SK-N-DZ (cell line): Measurements from ENCODE around the gene KNOP1.

ENCODE experiments used
- DNase-seq: peaks from one replicate; pipeline ENCODE4 v3.0.0-alpha.2; 2015; ENCODE audit warnings: low spot score

The KNOP1 gene

DNA sequence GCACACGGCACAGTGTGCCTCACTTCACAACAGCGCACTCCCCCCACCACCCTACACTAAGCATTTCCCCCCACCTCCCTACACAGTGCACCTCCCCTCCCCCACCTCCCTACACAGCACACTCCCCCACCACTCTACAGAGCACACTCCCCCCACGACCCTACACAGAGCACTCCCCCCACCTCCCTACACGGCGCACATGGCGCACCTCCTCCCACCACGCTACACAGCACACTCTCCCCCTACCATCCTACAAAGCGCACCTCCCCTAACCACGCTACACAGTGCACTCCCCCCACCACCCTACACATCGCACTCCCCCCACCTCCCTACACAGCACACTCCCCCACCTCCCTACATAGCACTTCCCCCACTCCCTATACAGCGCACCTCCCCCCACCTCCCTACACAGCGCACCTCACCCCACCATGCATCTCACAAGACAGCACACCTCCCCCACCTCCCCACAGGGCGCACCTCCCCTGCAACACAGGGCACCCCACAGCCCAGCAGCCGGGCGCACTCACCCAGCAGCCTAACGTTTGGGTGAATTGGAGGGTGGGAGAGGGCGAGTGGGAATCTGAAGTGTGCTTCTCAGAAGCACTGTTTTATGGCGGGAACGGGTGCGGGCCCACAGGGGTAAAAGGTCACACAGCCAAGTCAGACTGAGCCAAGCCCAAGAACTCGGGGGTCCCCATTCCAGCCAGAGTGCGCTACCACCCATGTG is 10.3 kb downstream of the KNOP1 start:
- no peak for DNase-seq

DNA sequence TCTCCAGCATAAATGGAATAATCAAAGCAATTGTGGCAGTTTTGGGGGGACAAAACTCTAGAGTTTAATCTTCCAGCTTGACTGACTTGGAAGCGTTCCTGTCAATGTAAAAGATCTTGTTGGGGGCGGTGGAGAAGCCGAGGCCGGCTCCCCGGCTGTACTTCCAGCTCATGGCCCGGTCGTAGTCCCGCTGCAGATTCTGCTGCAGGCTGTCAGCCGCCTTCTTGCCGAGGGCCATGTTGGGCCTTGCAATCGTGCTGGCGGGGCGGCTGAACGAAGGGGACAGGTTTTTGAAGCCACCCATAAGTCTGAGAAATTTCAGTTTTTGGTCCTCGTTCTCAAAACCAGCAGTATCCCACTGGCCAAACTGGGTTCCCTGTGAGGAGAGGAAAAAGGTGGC is 11.2 kb downstream of the KNOP1 start:
- DNase-seq = no peak

DNA sequence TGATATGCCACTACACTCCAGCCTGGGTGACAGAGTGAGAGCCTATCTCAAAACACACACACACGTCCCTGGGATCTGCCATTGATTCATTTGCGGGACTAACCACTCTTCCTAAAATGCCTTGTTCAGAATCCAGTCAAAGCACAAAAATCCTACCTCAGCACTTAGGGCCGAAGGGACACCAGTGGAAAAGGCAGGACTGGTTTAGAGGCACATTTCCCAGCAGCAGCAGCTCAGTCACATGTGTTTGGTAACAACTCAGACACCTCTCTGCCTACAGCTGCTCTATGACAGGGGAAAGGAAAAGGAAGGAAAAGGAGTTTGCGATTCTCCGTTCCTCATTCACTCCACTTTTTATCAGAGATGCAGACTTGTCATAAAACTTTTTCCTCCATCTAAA is 12.2 kb downstream of the KNOP1 start:
- no peak for DNase-seq

DNA sequence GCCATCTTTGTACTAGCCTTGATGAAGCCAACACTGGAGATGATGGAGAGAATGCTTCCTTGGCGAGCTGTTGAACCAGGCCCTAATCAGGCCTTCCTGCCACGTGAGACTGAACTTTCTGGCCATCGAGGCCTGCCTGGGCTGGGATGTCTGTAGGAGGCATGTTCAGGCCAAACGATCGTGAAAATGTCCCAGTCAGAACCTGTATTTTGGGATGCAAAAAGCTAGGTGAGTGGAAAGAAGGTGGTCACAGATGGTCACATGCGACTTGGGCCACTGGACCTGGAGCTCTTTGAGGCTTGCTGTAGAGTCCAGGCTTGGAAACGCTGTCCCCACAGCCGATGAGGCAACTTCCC is 12.9 kb downstream of the KNOP1 start:
- DNase-seq = no peak

- DNase-seq = no peak
These were observed 13.5 kb downstream of the KNOP1 start for GRCh38 chr16:19704321-19705145.

DNA sequence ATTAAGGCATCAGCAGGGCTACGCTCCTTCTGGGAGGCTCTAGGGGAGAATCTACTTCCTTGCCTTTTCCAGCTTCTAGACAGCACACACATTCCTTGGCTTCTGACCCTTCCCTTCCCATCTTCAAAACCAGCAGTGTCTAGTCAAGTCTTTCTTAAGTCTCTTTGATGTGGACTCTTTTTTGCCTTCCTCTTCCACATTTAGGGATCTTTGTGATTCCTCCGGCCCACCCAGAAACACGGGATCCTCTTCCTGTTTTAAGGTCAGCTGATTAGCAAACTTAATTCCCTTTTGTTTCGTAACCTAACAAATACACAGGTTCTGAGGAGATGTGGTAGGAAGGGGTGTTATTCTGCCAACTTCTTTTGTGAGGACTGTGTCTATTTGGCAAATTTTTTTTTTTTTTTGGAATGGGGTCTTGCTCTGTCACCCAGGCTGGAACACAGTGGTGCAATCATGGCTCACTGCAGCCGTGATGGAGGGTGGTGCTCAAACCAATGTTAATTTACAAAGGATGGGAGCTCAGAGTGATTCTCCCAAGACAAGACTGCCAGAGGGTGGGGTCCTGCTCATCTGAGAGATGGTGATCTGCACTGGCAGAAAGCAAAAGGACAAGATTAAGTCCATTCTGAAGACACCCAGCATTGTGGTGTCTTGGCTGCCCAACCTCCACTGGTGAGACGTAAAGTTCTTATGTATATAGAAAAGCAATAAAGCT is 14.7 kb downstream of the KNOP1 start:
- no peak for DNase-seq

DNA sequence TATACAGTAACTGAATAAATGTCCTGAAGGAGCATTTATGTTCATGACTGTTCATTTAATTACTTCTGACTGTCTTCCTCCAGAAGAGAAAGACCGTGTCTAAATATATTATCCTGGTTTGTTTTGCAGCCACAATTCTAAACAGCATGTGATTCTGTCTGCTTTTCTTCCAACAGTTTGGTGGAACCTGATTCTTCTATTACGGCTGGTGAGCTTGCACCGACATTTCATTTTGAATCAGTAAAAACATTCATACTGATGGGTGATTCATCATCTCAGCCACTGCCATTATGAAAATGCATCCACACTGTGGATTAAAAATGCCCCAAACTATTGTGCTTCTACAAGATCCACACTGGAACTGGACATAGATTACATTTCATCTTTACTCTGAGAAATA is 16.9 kb downstream of the KNOP1 start:
- no peak for DNase-seq

- DNase-seq = no peak
These were observed 17.7 kb downstream of the KNOP1 start for GRCh38 chr16:19700319-19700781.

DNA sequence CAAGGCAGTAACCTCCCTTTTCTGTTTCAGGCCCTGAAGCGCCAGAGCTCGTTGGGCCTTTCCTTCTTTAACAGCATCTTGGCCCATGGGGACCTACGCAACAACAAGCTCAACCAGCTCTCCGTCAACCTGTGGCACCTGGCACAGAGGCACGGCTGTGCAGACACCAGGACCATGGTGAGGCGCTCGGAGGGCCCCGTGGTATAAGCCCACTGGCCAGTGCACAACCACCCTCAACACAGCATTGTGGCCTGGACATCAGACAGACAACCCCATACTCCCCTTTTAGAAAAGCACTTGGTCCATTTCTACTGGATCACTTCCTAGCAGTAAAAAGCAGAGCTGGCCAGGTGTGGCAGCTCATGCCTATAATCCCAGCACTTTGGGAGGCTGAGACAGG is 18.6 kb downstream of the KNOP1 start:
- DNase-seq = no peak

DNA sequence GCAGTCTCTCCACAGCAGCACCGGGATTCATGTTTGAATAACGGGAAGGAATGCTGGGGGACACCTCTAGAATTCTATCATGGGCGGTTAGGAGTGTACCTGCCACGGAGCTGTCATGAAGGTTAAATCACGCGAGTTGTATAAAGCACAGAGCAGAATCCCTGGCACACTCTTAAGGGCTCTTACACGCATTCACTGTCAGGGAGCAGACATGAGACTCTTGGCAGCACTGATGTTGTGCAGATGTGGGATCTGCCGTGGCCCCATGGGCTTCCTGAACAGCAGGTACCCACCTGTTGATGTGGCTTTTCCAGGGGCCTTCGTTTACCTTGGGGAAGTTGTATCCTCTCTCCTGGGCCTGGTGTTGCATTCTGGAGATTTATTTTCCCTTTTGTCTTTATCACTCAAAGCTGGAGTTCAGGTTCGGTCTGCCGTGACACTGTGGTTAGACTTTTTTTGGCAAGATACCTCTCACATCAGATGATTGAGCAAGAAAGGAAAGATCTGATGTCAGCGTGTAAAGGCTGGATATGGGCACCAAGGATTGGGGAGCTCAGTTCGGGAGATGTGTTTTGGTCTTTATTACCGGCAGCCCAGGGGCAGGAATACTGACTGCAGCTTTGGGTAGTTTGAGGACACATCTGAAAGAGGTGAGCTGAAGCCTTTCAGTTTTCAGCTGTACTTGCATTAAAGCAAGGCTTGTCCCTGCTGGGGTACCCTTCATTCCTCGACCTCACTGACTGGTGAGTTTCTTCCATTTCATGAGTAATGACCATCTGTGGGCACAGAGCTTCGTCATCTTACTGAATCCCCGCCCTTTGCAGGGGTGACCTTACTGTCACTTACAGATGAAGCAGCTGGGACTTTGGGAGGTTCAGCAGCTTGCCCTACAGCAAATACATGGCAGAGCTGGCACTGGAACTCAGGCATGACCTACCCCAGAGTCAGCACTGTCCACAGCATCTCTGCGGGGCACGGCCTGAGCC is 19.3 kb downstream of the KNOP1 start:
- DNase-seq = no peak

GRCh38 chr16:19697756-19698318 is 20.2 kb downstream of the KNOP1 start:
- DNase-seq = no peak

DNA sequence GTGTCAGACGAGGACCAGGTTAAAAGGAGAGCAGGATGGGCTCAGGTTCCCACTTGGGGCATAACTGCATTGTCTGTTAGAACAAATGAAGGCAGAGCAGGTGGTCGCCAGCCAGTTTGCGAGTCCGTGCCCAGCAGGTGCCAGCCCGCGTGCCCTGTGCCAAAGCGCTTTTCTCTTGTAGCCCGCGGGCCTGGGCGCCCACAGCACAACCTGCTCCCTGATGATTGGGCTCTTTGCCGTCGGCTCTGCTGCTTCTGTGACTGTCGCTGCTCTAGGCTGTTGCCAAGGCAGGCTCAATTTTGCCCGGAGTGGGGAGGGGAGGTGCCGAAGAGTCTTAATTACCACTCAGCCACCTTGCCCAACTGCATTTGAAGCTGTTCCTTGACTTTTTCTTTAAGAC is 21.1 kb downstream of the KNOP1 start:
- DNase-seq = no peak

DNA sequence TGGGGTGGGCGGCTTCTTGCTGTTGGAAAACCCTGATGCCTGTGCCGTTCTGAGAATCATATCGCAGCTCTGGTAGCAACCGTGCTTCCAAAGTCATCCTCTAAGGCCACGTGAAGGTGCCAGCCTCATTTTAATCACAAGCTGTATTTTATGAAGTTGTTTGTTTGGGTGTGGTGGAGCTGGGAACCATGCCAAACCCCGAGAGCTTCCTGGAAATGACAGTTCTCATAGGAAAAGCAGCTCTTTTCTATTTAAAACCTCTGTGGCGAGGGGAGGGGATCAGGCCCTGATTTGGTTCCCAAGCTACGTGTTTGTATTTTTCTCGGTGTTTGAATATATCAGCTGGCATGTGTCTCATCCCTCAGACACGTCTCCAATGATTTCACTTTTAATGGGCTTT is 21.7 kb downstream of the KNOP1 start:
- no peak for DNase-seq

DNA sequence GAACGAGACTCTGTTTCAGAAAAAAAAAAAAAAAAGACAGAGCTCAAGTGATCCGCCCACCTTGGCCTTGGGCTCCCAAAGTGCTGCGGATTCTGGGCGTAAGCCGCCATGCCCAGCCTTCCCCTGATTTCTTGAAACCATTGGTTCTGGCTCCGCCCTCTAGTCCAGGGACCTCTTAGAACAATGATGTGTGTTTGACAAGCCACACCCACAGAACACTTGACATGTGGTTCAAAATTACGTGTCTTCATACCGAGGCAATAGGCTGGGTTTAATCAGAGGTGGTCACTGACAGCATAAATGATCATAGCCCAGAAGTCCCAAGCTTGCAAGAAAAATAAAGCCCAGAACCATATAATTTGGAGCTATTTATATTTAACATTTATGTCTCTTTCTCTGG is 23.0 kb downstream of the KNOP1 start:
- DNase-seq = no peak

DNA sequence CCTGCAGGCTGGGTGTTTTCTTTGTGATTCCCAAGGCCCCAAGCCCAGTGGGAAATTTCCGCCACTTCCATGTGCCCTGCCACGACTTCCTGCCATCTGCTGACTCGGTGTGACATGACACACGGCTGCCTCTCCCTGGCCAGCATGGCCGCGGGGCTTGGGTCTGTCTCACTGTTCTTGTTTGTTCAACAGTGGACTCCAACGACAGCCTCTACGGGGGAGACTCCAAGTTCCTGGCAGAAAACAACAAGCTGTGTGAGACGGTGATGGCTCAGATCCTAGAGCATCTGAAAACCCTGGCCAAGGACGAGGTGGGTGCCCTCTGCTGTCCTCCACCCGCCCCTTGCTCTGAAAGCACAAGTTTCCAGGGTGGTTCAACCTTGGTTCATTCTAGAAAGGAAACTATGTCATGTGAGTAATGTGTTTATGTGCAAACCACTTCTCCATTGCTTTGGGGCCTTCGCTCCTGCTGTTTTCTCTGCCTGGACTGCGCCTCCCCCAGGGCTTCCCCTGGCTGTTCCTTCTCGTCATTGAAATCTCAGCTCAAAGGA is 26.8 kb downstream of the KNOP1 start:
- DNase-seq = no peak

GRCh38 chr16:19690196-19690595 is 27.8 kb downstream of the KNOP1 start:
- DNase-seq = no peak

GRCh38 chr16:19689342-19689741 is 28.7 kb downstream of the KNOP1 start:
- DNase-seq = no peak

- DNase-seq = no peak
These were observed 29.5 kb downstream of the KNOP1 start for GRCh38 chr16:19688396-19689024.

DNA sequence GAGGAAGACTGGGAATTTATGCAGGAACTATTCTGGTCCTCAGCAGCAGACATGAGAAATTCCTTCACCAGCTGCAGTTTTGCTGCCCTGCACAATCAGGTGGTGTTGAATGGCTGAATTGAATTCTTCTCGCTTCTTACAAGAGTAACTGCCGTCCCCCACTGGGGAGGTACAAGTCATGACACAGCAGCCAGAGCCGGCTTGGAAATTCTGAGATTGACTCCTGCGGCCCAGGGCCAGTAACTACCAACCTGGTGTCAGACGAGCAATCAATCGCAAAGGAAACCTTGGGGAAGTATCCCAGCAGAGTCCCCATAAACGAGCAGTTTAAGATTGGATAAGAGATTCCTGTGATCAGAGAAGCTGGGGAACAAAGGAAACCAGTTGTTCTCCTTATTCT is 30.7 kb downstream of the KNOP1 start:
- no peak for DNase-seq

DNA sequence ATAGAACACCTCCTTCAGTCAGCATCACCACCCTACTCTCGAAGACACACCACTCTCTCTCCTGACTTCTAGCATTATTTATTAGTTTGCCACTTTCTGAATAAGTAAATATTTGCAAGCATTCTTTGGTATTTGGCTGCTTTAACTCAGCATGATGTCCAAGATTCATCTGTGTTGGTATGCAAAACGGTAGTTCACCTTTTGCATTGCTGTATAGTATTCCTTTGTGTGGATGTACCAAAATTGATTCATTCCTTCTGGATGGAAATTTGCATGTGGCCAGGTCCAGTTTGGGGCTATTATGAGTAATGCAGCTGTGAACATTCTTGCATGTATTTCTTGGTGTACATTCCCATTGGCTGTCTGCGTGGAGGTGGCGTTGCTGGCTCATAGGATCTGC is 32.9 kb downstream of the KNOP1 start:
- DNase-seq = no peak
